Upper lobe of right lung (tissue), 1 donor: ENCODE results near the gene TLE1. TPM values are rescaled to one million over a fixed set of nuclear protein-coding genes. Genes with fewer than 3 reads are reported as not detected.
"Not testable (repeated sequence)": the region's sequence is repeated elsewhere in the genome, so short reads cannot be mapped to it uniquely, and the experiment has no call there.

Experiments used
- ATAC-seq: fragments of 200-7000 bp; cut with Tn5 transposase; one replicate; pipeline ENCODE4 v1.9.1; 2020; ENCODE audit warnings: mild to moderate bottlenecking, moderate library complexity
- DNase-seq: peaks from one replicate; pipeline ENCODE4 v3.0.0-alpha.2; 2020
- H3K27ac ChIP-seq: fragments of 200-600 bp; one replicate; pipeline ENCODE4 v1.8.0; 2022
- H3K27me3 ChIP-seq: fragments of 200-600 bp; one replicate; pipeline ENCODE4 v1.8.0; 2022; ENCODE audit warnings: mild to moderate bottlenecking
- H3K36me3 ChIP-seq: fragments of 200-600 bp; one replicate; pipeline ENCODE4 v1.8.0; 2022
- H3K4me1 ChIP-seq: fragments of 200-600 bp; one replicate; pipeline ENCODE4 v1.8.0; 2022
- H3K4me3 ChIP-seq: fragments of 200-600 bp; one replicate; pipeline ENCODE4 v1.8.0; 2022; ENCODE audit warnings: mild to moderate bottlenecking
- H3K9me3 ChIP-seq: fragments of 200-600 bp; one replicate; pipeline ENCODE4 v1.8.0; 2022
- CTCF ChIP-seq: fragments of 200-600 bp; IDR thresholded peaks from one replicate; pipeline ENCODE4 v1.8.0; 2022; ENCODE audit warnings: antibody characterized with exemption
- intact Hi-C: fragments of 100-400 bp; cut with DNase I; formaldehyde crosslinking; loops from one replicate; pipeline ENCODE4 v1.11.0; 2022
- long read RNA-seq: library from polyadenylated mRNA; unstranded; transcript quantifications from one replicate; pipeline ENCODE4 v2.0.0, GENCODE V29; 2021
- total RNA-seq: library from RNA; stranded (reverse); fragmentation: NEBNext Ultra II Directional; extraction: Animal tissue kit (Norgen Biotek cat#: 25700); gene quantifications from one replicate; pipeline ENCODE4 v1.2.1, GENCODE V29; 2021
- donor health status: DM: no; HTN: yes; CAD: no; lungs with severe emphysema.

The TLE1 gene
- 19.2 TPM for total RNA-seq
- long read RNA-seq, partial matches to known transcripts = 44 of 93 reads
- long read RNA-seq, other reads (novel, unspliced or antisense) = 49 of 93 reads

DNA sequence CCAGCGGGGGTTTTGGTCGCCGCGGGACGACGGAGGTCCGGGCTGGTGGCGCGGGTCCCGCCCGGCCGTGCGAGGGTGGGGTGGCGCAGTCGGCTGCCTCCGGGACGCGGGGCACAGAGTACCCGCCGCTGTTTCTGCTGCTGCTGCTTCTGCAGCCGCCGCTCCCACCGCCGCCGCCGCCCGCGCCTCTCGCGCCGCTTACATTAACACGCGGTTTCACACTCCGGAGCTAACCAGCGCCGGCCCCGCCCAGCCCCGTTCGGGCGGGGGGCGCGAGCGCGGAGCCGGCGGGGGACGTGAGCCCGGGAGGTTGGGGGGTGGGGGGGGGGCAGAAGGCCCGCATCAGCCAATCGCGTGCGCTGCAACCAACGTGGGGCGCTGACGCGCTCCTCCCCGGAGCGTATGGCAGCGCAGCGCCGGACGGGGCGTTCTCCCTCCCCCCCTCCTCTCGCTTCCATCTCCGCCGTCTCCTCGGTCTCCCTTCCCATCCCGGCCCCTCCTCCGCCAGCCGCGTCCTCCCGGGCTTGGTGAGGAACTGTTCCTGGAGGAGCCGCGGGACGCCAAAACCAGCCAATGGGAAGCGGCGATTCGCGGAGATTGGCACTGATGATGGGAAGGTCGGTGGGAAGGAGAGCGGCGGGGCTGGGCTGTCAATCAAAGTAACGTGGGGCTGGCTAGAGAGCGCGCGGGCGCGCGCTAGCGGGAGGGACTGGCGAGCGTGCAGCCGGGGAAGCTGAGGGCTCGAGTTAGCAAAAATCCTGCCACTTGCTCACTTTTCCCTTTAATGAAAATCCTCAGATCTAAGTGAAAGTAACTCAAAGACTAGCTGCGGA is at the start of gene TLE1:
TSS of gene TLE1 (minus strand) at position 205 of the 833 bp plus-strand sequence. CDS start 1,307 bp downstream, outside the sequence.
- Histone ChIP-seq H3K4me3 (peak within 1 kb of the TSS; percentile 71), H3K27ac (peak within 1 kb of the TSS; percentile 81), H3K36me3 (peaks cover 3% of the 10 kb centered on the region), H3K4me1 (peaks cover 14% of the 10 kb centered on the region), H3K9me3 (no peaks in the 10 kb centered on the region), H3K27me3 (no peaks in the 10 kb centered on the region)
- intact Hi-C loops = no loop called here
- peak; percentile 99 for DNase-seq
- ATAC-seq = peak; percentile 96
- TF ChIP-seq CTCF = no peak

GRCh38 chr9:81737871-81738507 is 48.6 kb upstream of the TLE1 start:
- no peak overlapping the region for H3K27ac ChIP-seq

DNA sequence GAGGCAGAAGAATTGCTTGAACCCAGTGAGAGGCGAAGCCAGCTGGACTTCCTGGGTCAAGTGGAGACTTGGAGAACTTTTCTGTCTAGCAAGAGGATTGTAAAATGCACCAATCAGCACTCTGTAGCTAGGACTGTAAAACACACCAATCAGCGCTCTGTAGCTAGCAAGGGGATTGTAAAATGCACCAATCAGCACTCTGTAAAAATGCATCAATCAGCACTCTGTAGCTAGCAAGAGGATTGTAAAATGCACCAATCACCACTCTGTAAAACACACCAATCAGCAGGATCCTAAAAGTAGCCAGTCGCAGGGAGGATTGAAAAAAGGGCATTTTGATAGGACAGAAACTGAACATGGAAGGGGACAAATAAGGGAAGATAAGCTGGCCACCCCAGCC is 41.2 kb upstream of the TLE1 start:
- H3K27me3 ChIP-seq, H3K4me3 ChIP-seq, intact Hi-C loops, H3K9me3 ChIP-seq, H3K4me1 ChIP-seq, ATAC-seq, H3K27ac ChIP-seq, DNase-seq, H3K36me3 ChIP-seq: not testable (repeated sequence)

More at GRCh38 chr9:81737871-81738507, 48.6 kb upstream of the TLE1 start:
- DNase-seq (no peak), ATAC-seq (peak; percentile 96)
- Histone ChIP-seq H3K4me1 (no peaks in the 10 kb centered on the region), H3K36me3 (no peaks in the 10 kb centered on the region), H3K4me3 (no peak overlapping the region), H3K27me3 (no peaks in the 10 kb centered on the region), H3K9me3 (no peaks in the 10 kb centered on the region)
- intact Hi-C loops = no loop called here
- TF ChIP-seq CTCF = no peak

- Histone ChIP-seq H3K36me3 (no peaks in the 10 kb centered on the region), H3K4me3 (no peak overlapping the region), H3K9me3 (no peaks in the 10 kb centered on the region), H3K4me1 (no peaks in the 10 kb centered on the region), H3K27ac (no peak overlapping the region), H3K27me3 (no peaks in the 10 kb centered on the region)
- ATAC-seq = no peak
- intact Hi-C loops = no loop called here
- no peak for TF ChIP-seq CTCF
- DNase-seq = no peak
These were observed 39.8 kb upstream of the TLE1 start for GRCh38 chr9:81729135-81729534.

GRCh38 chr9:81724242-81724889 is 35.0 kb upstream of the TLE1 start:
- Histone ChIP-seq H3K9me3 (no peaks in the 10 kb centered on the region), H3K4me3 (no peak overlapping the region), H3K27me3 (no peaks in the 10 kb centered on the region), H3K36me3 (no peaks in the 10 kb centered on the region), H3K27ac (no peak overlapping the region), H3K4me1 (no peaks in the 10 kb centered on the region)
- TF ChIP-seq CTCF = no peak
- intact Hi-C loops = no loop called here
- no peak for DNase-seq
- no peak for ATAC-seq

GRCh38 chr9:81722277-81722676 is 32.9 kb upstream of the TLE1 start:
- H3K4me1 ChIP-seq = no peaks in the 10 kb centered on the region

More at GRCh38 chr9:81722277-81722676, 32.9 kb upstream of the TLE1 start:
- ATAC-seq (no peak), DNase-seq (no peak)
- intact Hi-C loops = no loop called here
- TF ChIP-seq CTCF = no peak
- Histone ChIP-seq H3K4me3 (no peak overlapping the region), H3K36me3 (no peaks in the 10 kb centered on the region), H3K27me3 (no peaks in the 10 kb centered on the region), H3K27ac (no peak overlapping the region), H3K9me3 (no peaks in the 10 kb centered on the region)
